ENCODE results near the gene PMP22.

Gene PMP22

DNA sequence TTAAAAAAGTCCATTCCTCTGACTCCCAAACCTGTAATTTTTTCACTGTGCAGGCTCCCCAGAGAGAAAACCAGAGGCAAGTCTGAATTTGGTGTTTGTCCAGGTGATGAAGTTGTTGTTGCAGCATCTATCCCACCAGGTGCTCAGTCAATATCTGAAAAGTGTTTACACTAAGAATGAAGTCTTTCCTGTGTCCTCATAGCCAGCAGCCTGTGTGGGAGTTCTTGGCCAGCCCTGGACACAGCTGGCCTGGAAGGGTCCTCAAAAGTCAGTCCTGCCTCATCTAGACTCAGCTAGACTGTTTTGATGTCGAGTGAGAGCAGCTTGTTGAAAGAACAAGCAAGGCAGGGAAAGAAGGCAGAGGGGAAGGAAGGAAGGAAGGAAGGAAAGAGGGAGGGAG lies 3.3 kb upstream of the PMP22 start:
- TF ChIP-seq, protein P1, sequence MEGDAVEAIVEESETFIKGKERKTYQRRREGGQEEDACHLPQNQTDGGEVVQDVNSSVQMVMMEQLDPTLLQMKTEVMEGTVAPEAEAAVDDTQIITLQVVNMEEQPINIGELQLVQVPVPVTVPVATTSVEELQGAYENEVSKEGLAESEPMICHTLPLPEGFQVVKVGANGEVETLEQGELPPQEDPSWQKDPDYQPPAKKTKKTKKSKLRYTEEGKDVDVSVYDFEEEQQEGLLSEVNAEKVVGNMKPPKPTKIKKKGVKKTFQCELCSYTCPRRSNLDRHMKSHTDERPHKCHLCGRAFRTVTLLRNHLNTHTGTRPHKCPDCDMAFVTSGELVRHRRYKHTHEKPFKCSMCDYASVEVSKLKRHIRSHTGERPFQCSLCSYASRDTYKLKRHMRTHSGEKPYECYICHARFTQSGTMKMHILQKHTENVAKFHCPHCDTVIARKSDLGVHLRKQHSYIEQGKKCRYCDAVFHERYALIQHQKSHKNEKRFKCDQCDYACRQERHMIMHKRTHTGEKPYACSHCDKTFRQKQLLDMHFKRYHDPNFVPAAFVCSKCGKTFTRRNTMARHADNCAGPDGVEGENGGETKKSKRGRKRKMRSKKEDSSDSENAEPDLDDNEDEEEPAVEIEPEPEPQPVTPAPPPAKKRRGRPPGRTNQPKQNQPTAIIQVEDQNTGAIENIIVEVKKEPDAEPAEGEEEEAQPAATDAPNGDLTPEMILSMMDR (IDR thresholded peaks at IDR 0.05; ENCODE audit: low read depth, low read length) = no peak
- no peak for TF ChIP-seq EZH2phosphoT487 (IDR thresholded peaks at IDR 0.05; ENCODE audit: low read depth)
- Histone ChIP-seq H3K27me3 (ENCODE audit: low read depth, low read length) (no peaks in the 10 kb centered on the region), H3K27ac (ENCODE audit: low read length) (no peak overlapping the region)

DNA sequence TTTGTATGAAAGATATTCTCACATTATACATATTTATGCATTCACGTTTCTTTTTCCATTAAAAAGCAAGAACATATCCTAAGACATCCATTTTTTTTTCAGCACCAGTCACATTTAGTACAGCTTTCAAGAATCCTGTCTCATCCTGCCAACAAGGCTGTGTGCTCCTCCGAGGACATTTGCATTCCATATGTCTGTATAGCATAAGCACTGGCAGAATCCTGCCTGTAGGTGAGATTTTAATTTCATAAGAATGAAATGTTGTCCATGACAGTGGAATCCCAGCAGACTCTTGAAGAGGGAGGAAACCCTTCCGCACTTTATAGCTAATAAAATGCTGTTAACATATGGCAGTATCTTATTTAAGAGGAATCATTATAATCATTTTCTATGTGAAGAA lies 2.9 kb upstream of the PMP22 start:
- H3K27me3 ChIP-seq (ENCODE audit: low read depth, low read length) = no peaks in the 10 kb centered on the region

More for the DNA sequence above, 3.3 kb upstream of the PMP22 start:
- Histone ChIP-seq H3K4me3 (ENCODE audit: low read length) (no peak overlapping the region), H3K79me2 (ENCODE audit: low read length) (no peaks in the 10 kb centered on the region), H3K4me2 (ENCODE audit: low read length) (no peak overlapping the region), H3K9me3 (ENCODE audit: insufficient read depth, low read length) (no peaks in the 10 kb centered on the region), H3K36me3 (replicated peaks; ENCODE audit: low read depth, low read length) (no peaks in the 10 kb centered on the region), H2AFZ (ENCODE audit: low read depth, low read length) (no peak overlapping the region), H3K4me1 (ENCODE audit: low read length) (no peaks in the 10 kb centered on the region), H4K20me1 (ENCODE audit: insufficient read depth, low read length) (no peaks in the 10 kb centered on the region), H3K9ac (ENCODE audit: low read length) (no peak overlapping the region)

DNA sequence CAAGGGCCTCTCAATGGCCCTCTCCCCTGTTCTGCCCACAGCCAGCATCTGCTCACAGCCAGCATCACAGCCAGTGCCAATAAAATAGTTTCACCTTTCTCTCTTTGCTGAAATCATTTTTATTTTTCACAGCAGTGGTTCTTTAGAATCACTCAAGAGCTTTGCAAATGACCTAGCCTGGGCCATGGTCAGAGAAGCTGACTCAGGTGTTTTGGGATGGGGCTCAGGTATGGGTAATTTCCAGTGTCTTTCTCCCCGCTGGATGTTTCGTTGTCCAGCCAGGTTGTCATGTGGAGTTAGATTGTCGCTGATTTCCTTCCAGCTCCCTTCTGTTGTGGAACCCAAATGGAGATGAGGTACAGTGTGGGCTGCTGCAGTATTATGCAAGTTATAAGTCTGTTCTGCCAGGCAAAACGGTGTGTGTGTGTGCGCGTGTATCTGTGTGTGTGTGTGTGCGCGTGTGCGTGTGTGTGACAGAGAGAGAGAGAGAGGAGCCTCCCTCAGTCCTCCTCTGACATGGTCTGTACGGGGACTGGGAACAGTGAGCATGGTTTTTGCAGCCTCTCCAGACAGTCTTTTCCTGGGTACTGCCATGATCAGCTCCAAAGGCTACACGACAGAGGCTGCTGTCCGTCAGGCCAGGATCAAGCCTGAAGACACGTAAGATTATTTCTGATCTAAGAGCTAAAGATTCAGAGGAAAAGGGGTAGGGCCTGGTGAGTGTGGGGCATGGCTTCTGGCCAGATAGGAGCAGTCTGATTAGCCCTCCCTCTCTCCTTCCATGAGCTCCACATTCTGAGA lies 1.4 kb upstream of the PMP22 start:
- H3K4me2 ChIP-seq (ENCODE audit: low read length) = no peak overlapping the region
- no peaks in the 10 kb centered on the region for H3K36me3 ChIP-seq (replicated peaks; ENCODE audit: low read depth, low read length)
- H3K27me3 ChIP-seq (ENCODE audit: low read depth, low read length) = no peaks in the 10 kb centered on the region
- no peaks in the 10 kb centered on the region for H3K79me2 ChIP-seq (ENCODE audit: low read length)
- H3K9me3 ChIP-seq (ENCODE audit: insufficient read depth, low read length) = no peaks in the 10 kb centered on the region
- H4K20me1 ChIP-seq (ENCODE audit: insufficient read depth, low read length) = no peaks in the 10 kb centered on the region
- no peak overlapping the region for H3K27ac ChIP-seq (ENCODE audit: low read length)
- TF ChIP-seq, protein P1 (IDR thresholded peaks at IDR 0.05; ENCODE audit: low read depth, low read length) = no peak
- no peak for TF ChIP-seq EZH2phosphoT487 (IDR thresholded peaks at IDR 0.05; ENCODE audit: low read depth)
- H3K9ac ChIP-seq (ENCODE audit: low read length) = no peak overlapping the region
- H3K4me3 ChIP-seq (ENCODE audit: low read length) = no peak overlapping the region
- no peaks in the 10 kb centered on the region for H3K4me1 ChIP-seq (ENCODE audit: low read length)
- no peak overlapping the region for H2AFZ ChIP-seq (ENCODE audit: low read depth, low read length)

More for the DNA sequence above, 2.9 kb upstream of the PMP22 start:
- Histone ChIP-seq H3K79me2 (ENCODE audit: low read length) (no peaks in the 10 kb centered on the region), H2AFZ (ENCODE audit: low read depth, low read length) (no peak overlapping the region), H4K20me1 (ENCODE audit: insufficient read depth, low read length) (no peaks in the 10 kb centered on the region), H3K4me2 (ENCODE audit: low read length) (no peak overlapping the region), H3K9ac (ENCODE audit: low read length) (no peak overlapping the region), H3K4me3 (ENCODE audit: low read length) (no peak overlapping the region), H3K9me3 (ENCODE audit: insufficient read depth, low read length) (no peaks in the 10 kb centered on the region), H3K27ac (ENCODE audit: low read length) (no peak overlapping the region), H3K36me3 (replicated peaks; ENCODE audit: low read depth, low read length) (no peaks in the 10 kb centered on the region), H3K4me1 (ENCODE audit: low read length) (no peaks in the 10 kb centered on the region)
- TF ChIP-seq, protein P1 (IDR thresholded peaks at IDR 0.05; ENCODE audit: low read depth, low read length) = no peak
- TF ChIP-seq EZH2phosphoT487 (IDR thresholded peaks at IDR 0.05; ENCODE audit: low read depth) = no peak

DNA sequence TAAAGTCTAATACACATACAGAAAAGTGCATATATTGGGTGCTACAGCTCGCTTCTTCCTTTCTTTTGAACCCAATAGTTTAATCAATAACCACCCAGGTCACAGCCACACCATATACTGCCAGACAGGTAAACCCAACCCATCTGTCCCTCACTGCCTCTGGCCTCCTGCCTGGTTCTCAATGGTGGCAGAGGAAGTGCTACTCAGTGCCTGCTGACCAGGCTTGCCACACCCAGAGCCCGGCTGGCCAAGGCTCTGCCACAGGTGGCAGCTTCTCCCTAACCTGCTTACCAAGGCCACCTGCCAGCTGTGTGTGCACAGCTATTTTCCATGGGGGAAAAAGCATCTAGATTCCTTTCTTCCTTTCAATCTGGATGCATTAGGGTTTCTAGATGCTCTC lies 584 bp downstream of the PMP22 start:
- no peaks in the 10 kb centered on the region for H3K36me3 ChIP-seq (replicated peaks; ENCODE audit: low read depth, low read length)
- H3K27ac ChIP-seq (ENCODE audit: low read length) = no peak overlapping the region
- no peak for TF ChIP-seq EZH2phosphoT487 (IDR thresholded peaks at IDR 0.05; ENCODE audit: low read depth)
- TF ChIP-seq, protein P1 (IDR thresholded peaks at IDR 0.05; ENCODE audit: low read depth, low read length) = no peak
- no peaks in the 10 kb centered on the region for H4K20me1 ChIP-seq (ENCODE audit: insufficient read depth, low read length)
- no peak overlapping the region for H2AFZ ChIP-seq (ENCODE audit: low read depth, low read length)
- no peak overlapping the region for H3K9ac ChIP-seq (ENCODE audit: low read length)
- H3K4me2 ChIP-seq (ENCODE audit: low read length) = no peak overlapping the region
- H3K9me3 ChIP-seq (ENCODE audit: insufficient read depth, low read length) = no peaks in the 10 kb centered on the region
- no peaks in the 10 kb centered on the region for H3K79me2 ChIP-seq (ENCODE audit: low read length)
- no peaks in the 10 kb centered on the region for H3K27me3 ChIP-seq (ENCODE audit: low read depth, low read length)
- no peaks in the 10 kb centered on the region; the same call in 1 of the 2 replicates for H3K4me1 ChIP-seq (ENCODE audit: low read length)
- no peak overlapping the region for H3K4me3 ChIP-seq (ENCODE audit: low read length)
